OCI-M2 (cell line): ENCODE results near the gene IPPK.
"Not testable (repeated sequence)": the region's sequence is repeated elsewhere in the genome, so short reads cannot be mapped to it uniquely, and the experiment has no call there.

Source experiments
- DNase-seq: peaks from one replicate; lab custom pipeline; 2025; ENCODE audit not compliant: unreplicated experiment; lab: John Stamatoyannopoulos, UW

IPPK gene

GRCh38 chr9:92638621-92639101, 31.3 kb downstream of the IPPK start:
- DNase-seq = no peak

- DNase-seq = no peak
These were observed 31.9 kb downstream of the IPPK start for GRCh38 chr9:92637886-92638620.

GRCh38 chr9:92637326-92637725, 32.6 kb downstream of the IPPK start:
- no peak for DNase-seq

GRCh38 chr9:92636627-92637026, 33.3 kb downstream of the IPPK start:
- no peak for DNase-seq

DNA sequence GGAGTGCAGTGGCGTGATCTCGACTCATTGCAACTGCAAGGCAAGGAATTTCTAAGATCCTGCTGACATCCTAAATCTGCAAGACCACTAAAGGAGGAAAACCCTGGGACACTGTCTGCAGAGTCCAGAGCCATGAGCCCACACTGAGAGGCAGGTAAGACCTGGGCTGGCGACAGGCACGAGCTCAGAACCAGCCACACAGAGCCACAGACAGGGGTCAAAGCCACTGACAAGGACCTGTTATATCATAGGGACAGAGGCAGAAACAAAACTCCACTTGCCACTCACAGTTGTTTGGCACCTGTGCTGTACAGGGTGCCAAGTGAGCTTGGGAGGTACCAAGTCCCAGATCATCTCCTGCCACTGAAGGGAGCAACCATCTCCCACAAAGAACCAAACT, 34.2 kb downstream of the IPPK start:
- DNase-seq = no peak

DNA sequence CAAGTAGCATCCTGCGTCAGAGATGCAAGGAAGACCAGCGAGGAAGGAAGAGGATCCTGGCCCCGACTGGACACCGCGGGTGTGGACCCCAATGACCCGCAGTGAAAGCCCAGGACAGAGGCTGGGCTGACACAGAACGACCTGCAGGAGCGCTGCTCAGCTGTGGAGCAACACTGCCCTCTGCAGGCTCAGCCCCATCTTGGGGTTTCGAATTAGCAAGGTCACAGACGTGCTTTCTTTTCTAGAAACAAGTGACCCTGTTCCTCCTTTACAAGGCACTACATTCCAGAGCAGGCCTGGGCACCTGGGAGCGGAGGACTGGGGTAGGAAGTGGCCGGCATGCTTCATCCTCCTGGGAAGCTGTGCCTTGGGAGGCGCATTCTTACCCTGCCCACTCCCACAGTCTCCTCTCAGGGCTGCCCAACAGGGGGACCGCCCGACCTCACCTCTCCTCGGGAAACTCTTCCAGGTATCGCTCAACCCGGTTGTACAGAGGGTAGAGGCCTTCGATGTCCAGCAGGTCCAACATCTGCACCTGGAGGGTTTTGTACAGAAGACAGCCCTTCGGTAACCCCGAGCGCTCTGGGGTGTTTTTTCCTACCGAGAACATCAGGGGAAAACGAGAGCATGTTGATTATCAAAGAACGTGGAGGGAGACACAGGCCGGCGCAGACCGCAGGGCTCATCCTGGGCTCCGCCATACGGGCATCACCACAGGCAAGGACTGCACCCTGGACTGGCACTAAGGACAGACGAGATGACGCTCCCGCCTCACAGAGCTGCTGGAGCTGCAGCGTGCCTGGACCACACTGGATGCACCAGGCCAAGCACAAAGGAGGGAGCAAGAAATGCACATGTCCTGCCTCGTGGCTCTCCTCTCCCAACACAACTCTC, 35.0 kb downstream of the IPPK start:
- DNase-seq = peak; percentile 4

DNA sequence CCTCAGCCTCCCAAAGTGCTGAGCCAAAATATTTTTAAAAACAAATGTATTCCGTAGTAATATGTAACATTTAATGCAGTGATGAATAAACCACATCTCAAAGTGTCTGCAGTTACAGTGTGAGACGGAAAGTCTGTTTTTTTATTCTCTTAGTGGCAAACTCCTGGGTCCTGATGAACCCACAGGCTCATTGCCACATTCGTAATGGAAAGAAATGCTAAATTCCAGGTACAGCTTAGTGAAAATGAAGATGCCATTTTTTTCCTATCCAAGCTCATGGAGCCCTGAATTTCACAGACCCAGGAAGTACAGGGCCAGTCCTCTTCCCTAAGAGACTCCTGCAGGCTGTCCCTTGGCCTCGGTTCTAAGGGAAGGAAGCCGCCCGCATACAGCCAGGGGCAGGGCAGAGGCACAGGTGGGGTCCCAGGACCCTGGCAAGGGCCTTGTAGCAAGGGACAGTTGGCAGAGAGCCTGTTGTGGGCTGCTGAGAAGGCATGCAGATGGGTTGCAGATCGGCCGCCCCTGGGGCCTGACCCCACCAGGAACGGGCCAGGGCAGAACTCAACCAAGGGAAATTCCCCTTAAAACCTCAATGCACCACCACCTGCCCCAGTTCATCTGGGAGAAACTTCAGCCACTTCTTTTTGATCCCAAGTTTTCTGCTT, 36.2 kb downstream of the IPPK start:
- DNase-seq = no peak

DNA sequence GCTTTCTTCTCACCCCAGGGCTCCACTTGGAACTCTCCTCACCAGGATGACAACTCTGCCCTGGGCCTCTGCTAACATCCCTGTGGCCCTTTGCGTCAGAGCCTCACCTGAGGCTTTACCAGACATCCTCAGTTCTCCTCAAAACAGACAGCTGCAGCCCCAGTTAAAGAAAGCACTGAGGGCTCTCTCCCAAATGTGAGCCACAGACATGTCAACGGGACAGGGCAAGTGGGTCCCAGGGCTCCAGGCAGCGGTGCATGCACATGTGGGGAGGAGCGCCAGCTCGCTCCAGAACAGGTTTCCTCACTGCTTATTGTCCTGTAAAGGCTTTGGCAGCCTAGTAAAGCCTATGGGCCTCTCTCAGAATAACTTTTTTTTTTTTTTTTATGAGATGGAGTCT, 37.3 kb downstream of the IPPK start:
- no peak for DNase-seq

DNA sequence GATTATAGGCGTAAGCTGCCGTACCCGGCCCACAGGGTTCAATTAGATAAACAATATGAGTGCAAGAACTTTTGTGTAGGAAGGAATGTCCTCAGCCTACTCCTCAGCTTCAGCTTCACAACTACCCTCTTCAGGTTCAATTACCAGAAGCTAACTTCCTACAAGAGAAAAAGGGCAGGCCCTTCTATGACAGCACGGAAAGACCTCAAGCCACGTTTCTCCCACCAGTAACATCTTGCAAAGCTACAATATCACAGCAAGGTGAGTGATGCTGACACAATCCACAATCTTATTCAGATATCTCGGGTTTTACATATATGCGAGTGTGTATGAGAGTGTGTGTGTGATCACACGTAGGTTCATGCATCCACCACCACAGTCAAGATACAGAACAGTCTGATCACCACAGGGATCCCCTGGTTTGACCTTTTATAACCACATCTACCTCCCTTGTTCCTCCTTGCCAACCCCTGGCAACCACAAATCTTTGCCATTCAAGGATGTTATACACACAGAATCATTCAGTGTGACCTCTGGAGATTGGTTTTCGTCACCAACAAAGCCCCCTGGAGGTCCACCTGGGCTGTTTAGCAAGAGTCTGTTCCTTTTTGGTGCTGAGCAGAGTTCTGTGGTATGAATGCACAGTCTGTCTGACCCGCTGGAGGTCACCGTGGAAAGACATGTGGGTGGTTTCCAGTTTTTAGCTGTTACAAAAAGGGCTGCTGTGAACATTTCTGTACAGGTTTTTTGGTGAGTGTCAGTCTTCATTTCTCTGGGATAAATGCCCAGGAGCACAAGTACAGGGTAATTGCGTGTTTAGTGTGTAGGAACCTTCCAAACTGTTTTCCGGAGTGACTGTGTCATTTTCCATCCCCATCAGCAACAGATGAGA, 38.2 kb downstream of the IPPK start:
- no peak for DNase-seq

DNA sequence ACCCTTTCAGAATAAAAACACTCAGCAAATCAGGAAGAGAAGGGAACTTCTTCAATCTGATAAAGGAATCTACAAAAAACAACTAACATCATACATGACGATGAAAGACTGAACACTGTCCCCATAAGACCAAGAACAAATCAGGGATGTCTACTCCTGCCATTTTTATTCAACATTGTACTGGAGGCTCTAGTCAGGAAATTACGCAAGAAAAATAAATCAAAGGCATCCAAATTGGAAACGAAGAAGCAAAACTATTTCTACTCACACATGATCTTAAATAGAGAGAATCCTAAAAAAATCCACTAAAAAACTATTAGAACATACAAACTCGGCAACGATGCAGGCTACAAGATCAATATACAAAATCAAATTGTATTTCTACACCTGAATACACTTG, 42.3 kb downstream of the IPPK start:
- no peak for DNase-seq

DNA sequence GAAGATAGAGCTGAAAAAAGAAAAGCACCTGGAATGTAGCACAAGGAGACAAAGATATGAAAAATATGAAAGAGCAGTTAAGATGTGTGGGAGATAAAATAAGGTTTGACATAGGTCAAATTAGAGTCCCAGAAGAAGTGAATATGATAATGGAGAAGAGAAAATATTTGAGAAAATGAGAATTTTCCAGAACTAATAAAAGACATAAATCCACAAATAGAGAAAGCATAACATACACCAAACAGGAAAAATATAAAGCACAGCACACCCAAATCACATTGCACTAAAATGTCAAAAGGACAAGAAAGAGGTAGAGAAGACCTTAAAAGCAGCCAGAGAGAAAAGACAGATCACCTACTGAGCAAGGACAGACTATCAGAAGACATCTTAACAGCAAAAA, 43.4 kb downstream of the IPPK start:
- DNase-seq = no peak

DNA sequence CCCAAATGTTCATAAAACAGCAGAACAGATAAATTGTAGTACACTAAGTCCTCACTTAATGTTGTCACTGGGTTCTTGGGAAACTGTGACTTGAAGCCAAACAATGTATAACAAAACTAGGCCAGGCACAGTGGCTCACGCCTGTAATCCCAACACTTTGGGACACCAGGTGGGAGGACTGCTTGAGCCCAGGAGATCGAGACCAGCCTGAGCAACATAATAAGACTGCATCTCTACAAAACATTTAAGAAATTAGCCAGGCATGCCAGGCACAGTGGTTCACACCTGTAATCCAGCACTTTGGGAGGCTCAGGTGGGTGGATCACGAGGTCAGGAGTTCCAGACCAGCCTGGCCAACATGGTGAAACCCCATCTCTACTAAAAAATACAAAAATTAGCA, 46.0 kb downstream of the IPPK start:
- not testable (repeated sequence) for DNase-seq

DNA sequence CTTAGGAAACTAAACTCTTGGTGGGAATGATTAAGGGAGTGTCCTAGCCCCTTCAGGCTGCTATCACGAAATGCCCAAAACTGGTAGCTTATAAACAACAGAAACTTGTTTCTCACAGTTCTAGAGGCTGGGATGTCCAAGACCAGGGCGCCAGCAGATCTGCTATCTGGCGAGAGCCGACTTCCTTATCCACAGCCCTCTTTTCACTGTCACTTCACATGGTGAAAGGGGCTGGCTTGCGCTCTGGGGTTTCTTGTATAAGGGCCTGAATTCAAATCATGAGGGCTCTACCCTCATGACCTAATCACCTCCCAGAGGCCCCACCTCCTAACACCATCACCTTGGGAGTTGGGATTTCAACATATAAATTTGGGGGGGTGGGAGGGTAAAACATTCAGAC, 49.1 kb downstream of the IPPK start:
- DNase-seq = no peak

GRCh38 chr9:92619601-92620300, 50.2 kb downstream of the IPPK start:
- DNase-seq = no peak

GRCh38 chr9:92618633-92619225, 51.2 kb downstream of the IPPK start:
- no peak for DNase-seq

DNA sequence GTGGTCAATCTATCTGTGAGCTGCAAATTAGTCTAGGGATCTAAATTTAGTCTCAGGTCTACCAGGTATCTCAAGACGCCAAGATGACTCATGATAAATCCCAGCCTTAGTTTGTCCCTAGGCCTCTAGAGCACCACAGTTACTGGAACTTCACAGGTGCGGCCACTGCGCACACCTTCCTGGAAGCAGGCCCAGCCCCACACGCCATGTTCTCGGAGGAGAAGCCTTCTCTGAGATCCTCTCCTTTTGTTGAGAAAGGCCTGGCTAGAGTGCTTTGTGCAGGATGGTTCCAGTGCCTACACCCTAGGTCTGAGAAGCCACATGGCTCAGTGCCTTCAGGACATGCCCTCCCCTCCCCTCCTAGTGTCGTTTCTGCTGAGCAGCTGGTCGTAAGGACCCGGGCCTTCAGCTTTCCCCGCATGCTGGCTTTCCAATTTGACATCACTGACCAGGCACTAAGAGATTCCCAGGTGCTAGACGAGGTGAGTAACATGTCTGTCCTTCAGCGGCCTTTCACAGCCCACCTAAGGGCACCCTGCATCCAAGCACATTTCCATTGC, 51.9 kb downstream of the IPPK start:
- no peak for DNase-seq

DNA sequence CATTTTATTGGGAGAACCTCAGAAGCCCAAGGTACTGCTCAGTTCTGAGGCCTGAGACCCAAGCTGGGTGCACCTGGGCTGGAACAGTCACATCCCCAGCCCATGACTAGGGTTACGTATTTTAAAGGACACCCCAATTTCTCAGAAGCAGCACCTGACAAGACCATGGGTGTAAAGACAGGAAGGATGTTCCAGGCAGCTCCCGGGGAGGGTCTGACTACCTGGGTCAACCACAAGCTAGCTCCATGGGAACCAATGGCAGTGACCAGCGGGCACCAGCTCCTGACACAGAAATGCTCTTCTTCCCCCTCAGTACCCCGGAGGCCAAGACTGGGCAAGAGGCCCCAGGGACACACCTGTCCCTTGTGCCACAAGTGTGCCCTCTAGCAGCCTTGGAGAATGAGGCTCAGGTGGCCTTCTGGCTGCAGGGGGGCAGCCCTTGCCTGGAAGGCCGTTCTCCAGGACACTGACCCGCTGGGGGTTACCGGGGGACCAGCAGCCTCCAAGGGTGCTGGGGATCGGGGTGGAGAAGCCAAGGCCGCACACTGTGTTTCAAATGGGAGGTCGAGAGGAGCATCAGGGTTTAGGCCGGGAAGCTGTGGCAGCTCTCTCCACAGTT, 52.6 kb downstream of the IPPK start:
- DNase-seq = no peak

DNA sequence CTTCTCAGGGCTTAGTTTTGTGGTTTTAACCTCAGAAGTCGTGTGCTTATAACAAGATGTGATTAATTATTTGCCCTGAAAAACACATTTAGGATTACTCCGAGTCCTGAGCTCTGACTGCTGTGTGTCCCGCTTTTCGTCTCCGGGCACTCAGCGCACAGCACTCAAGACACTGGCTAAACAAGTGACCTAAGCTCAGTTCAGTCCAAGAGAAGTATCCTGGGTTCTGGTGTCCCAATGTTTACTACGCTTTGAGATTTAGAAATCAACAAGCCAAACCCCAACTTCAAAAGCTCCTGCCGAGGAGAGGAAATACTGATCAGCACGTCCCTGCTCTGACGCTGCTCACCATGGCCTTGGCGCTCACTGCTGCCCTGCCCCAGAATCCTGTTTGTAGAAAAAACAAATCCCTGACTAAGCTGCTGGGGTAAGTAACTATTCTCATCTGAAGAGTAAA, 53.2 kb downstream of the IPPK start:
- no peak for DNase-seq

GRCh38 chr9:92616199-92616641, 53.7 kb downstream of the IPPK start:
- no peak for DNase-seq
